Measurements from ENCODE around the gene WDR27.

The WDR27 gene

GRCh38 chr6:169642455-169642854, 59.4 kb downstream of the WDR27 start:
- Histone ChIP-seq H2AFZ (ENCODE audit: low read depth, low read length) (no peak overlapping the region), H3K36me3 (ENCODE audit: insufficient read depth, low read length) (0 out of 2 replicates have a peak, but pooled peaks cover 4% of the 10 kb centered on the region), H3K4me3 (ENCODE audit: low read depth in 1 of 2, low read length in 2 of 2) (no peak overlapping the region), H3K4me2 (ENCODE audit: insufficient read depth, low read length) (no peak overlapping the region), H4K20me1 (ENCODE audit: insufficient read depth, low read length) (no peaks in the 10 kb centered on the region), H3K79me2 (ENCODE audit: insufficient read depth, low read length) (no peaks in the 10 kb centered on the region), H3K4me1 (ENCODE audit: insufficient read depth, low read length) (no peaks in the 10 kb centered on the region), H3K27me3 (ENCODE audit: insufficient read depth, low read length, poor library complexity) (no peaks in the 10 kb centered on the region), H3K27ac (ENCODE audit: low read length) (no peak overlapping the region), H3K9me3 (ENCODE audit: insufficient read depth, low read length, severe bottlenecking) (no peaks in the 10 kb centered on the region), H3K9ac (ENCODE audit: low read depth, low read length) (no peak overlapping the region)
- no peak for ATAC-seq (ENCODE audit: insufficient read depth, low read depth)
- TF ChIP-seq EZH2 (IDR thresholded peaks at IDR 0.05; ENCODE audit: borderline replicate concordance, low read depth, low read length, severe bottlenecking) = no peak
- TF ChIP-seq CTCF (IDR thresholded peaks at IDR 0.05; ENCODE audit: borderline replicate concordance, extremely low read depth, low read length, poor library complexity, severe bottlenecking) = no peak
- no peak for DNase-seq

GRCh38 chr6:169641461-169642085, 60.3 kb downstream of the WDR27 start:
- 0 out of 2 replicates have a peak, but pooled peaks cover 5% of the 10 kb centered on the region for H3K36me3 ChIP-seq (ENCODE audit: insufficient read depth, low read length)
- TF ChIP-seq CTCF (IDR thresholded peaks at IDR 0.05; ENCODE audit: borderline replicate concordance, extremely low read depth, low read length, poor library complexity, severe bottlenecking) (no peak), EZH2 (IDR thresholded peaks at IDR 0.05; ENCODE audit: borderline replicate concordance, low read depth, low read length, severe bottlenecking) (no peak)
- H3K27me3 ChIP-seq (ENCODE audit: insufficient read depth, low read length, poor library complexity) = no peaks in the 10 kb centered on the region
- H3K27ac ChIP-seq (ENCODE audit: low read length) = no peak overlapping the region
- H3K9ac ChIP-seq (ENCODE audit: low read depth, low read length) = no peak overlapping the region
- H3K4me1 ChIP-seq (ENCODE audit: insufficient read depth, low read length) = no peaks in the 10 kb centered on the region
- no peaks in the 10 kb centered on the region for H3K9me3 ChIP-seq (ENCODE audit: insufficient read depth, low read length, severe bottlenecking)
- no peak overlapping the region for H3K4me2 ChIP-seq (ENCODE audit: insufficient read depth, low read length)
- no peaks in the 10 kb centered on the region for H3K79me2 ChIP-seq (ENCODE audit: insufficient read depth, low read length)
- ATAC-seq (ENCODE audit: insufficient read depth, low read depth) (no peak), DNase-seq (no peak)
- H2AFZ ChIP-seq (ENCODE audit: low read depth, low read length) = no peak overlapping the region
- H3K4me3 ChIP-seq (ENCODE audit: low read depth in 1 of 2, low read length in 2 of 2) = no peak overlapping the region
- no peaks in the 10 kb centered on the region for H4K20me1 ChIP-seq (ENCODE audit: insufficient read depth, low read length)

- Histone ChIP-seq H4K20me1 (ENCODE audit: insufficient read depth, low read length) (no peaks in the 10 kb centered on the region), H3K9ac (ENCODE audit: low read depth, low read length) (no peak overlapping the region), H3K4me3 (ENCODE audit: low read depth in 1 of 2, low read length in 2 of 2) (no peak overlapping the region), H3K4me2 (ENCODE audit: insufficient read depth, low read length) (no peak overlapping the region), H3K79me2 (ENCODE audit: insufficient read depth, low read length) (no peaks in the 10 kb centered on the region), H3K27me3 (ENCODE audit: insufficient read depth, low read length, poor library complexity) (no peaks in the 10 kb centered on the region), H2AFZ (ENCODE audit: low read depth, low read length) (no peak overlapping the region), H3K9me3 (ENCODE audit: insufficient read depth, low read length, severe bottlenecking) (no peaks in the 10 kb centered on the region), H3K27ac (ENCODE audit: low read length) (no peak overlapping the region), H3K4me1 (ENCODE audit: insufficient read depth, low read length) (no peaks in the 10 kb centered on the region), H3K36me3 (ENCODE audit: insufficient read depth, low read length) (0 out of 2 replicates have a peak, but pooled peaks cover 5% of the 10 kb centered on the region)
- ATAC-seq (ENCODE audit: insufficient read depth, low read depth) (no peak), DNase-seq (no peak)
- TF ChIP-seq EZH2 (IDR thresholded peaks at IDR 0.05; ENCODE audit: borderline replicate concordance, low read depth, low read length, severe bottlenecking) (no peak), CTCF (IDR thresholded peaks at IDR 0.05; ENCODE audit: borderline replicate concordance, extremely low read depth, low read length, poor library complexity, severe bottlenecking) (no peak)
Observed at GRCh38 chr6:169640983-169641382, 60.8 kb downstream of the WDR27 start.

All from DND-41 (cell line).